GM19035 (cell line): Measurements from ENCODE around the gene DSCAML1.
"Not testable (repeated sequence)": the region's sequence is repeated elsewhere in the genome, so short reads cannot be mapped to it uniquely, and the experiment has no call there.

ENCODE experiments used
- ATAC-seq: cut with Tn5 transposase; IDR thresholded peaks from one replicate; pipeline ENCODE4 v1.9.1; 2021; ENCODE audit not compliant: unreplicated experiment

The DSCAML1 gene

GRCh38 chr11:117459123-117459978, 337.7 kb downstream of the DSCAML1 start:
- ATAC-seq: no peak

GRCh38 chr11:117458275-117459122, 338.5 kb downstream of the DSCAML1 start:
- ATAC-seq: no peak

GRCh38 chr11:117457835-117458234, 339.2 kb downstream of the DSCAML1 start:
- ATAC-seq: no peak

- peak; percentile 6 for ATAC-seq
Measured at GRCh38 chr11:117457031-117457785, 339.8 kb downstream of the DSCAML1 start.

GRCh38 chr11:117456721-117457029, 340.3 kb downstream of the DSCAML1 start:
- not testable (repeated sequence) for ATAC-seq

- peak; percentile 83 for ATAC-seq
Measured at GRCh38 chr11:117456027-117456720, 340.8 kb downstream of the DSCAML1 start.

GRCh38 chr11:117454564-117454917, 342.5 kb downstream of the DSCAML1 start:
- no peak for ATAC-seq

GRCh38 chr11:117453886-117454563, 343.0 kb downstream of the DSCAML1 start:
- no peak for ATAC-seq

- ATAC-seq: no peak
Measured at GRCh38 chr11:117449111-117449693, 347.8 kb downstream of the DSCAML1 start.

- ATAC-seq: no peak
Measured at GRCh38 chr11:117444711-117445658, 352.0 kb downstream of the DSCAML1 start.

GRCh38 chr11:117444256-117444655, 352.8 kb downstream of the DSCAML1 start:
- no peak for ATAC-seq

- no peak for ATAC-seq
Measured at GRCh38 chr11:117443266-117444186, 353.5 kb downstream of the DSCAML1 start.

- no peak for ATAC-seq
Measured at GRCh38 chr11:117442869-117443239, 354.2 kb downstream of the DSCAML1 start.

- no peak for ATAC-seq
Measured at GRCh38 chr11:117442049-117442868, 354.8 kb downstream of the DSCAML1 start.

- ATAC-seq: no peak
Measured at GRCh38 chr11:117441146-117441975, 355.7 kb downstream of the DSCAML1 start.

- ATAC-seq: no peak
Measured at GRCh38 chr11:117440258-117440657, 356.8 kb downstream of the DSCAML1 start.
